Measurements from ENCODE around the gene TMEM182. TPM values are rescaled to one million over a fixed set of nuclear protein-coding genes. Genes with fewer than 3 reads are reported as not detected.

Gene TMEM182
- polyA plus RNA-seq, 1 donor = 6.3 TPM

- no peaks in the 10 kb centered on the region for H3K9me3 ChIP-seq (ENCODE audit: control insufficient read depth, low read depth, low read length)
- no peaks in the 10 kb centered on the region for H3K4me1 ChIP-seq (ENCODE audit: control insufficient read depth, insufficient read depth, low read length)
- no peaks in the 10 kb centered on the region for H3K36me3 ChIP-seq (ENCODE audit: control insufficient read depth, insufficient read depth, low read length)
- H3K27me3 ChIP-seq (ENCODE audit: control insufficient read depth, insufficient read depth, low read length) = no peaks in the 10 kb centered on the region
- 100% methylated on average over 1 of the region's 1 CpG for WGBS (ENCODE audit: insufficient coverage, low lambda C conversion rate)
- no peak overlapping the region for H3K27ac ChIP-seq (ENCODE audit: low read length)
- no peak for DNase-seq
- no peak overlapping the region for H3K4me3 ChIP-seq (ENCODE audit: low read length)
Measured at GRCh38 chr2:102765061-102765460, 3.2 kb downstream of the TMEM182 start.

GRCh38 chr2:102768253-102768652, 6.4 kb downstream of the TMEM182 start:
- Histone ChIP-seq H3K9me3 (ENCODE audit: control insufficient read depth, low read depth, low read length) (no peaks in the 10 kb centered on the region), H3K27me3 (ENCODE audit: control insufficient read depth, insufficient read depth, low read length) (no peaks in the 10 kb centered on the region), H3K27ac (ENCODE audit: low read length) (no peak overlapping the region), H3K4me1 (ENCODE audit: control insufficient read depth, insufficient read depth, low read length) (no peaks in the 10 kb centered on the region), H3K4me3 (ENCODE audit: low read length) (no peak overlapping the region), H3K36me3 (ENCODE audit: control insufficient read depth, insufficient read depth, low read length) (no peaks in the 10 kb centered on the region)
- DNase-seq = no peak
- no CpG with 5 or more reads among the region's 3 CpGs for WGBS (ENCODE audit: insufficient coverage, low lambda C conversion rate)

GRCh38 chr2:102768892-102769291, 7.1 kb downstream of the TMEM182 start:
- no peak overlapping the region for H3K27ac ChIP-seq (ENCODE audit: low read length)
- H3K9me3 ChIP-seq (ENCODE audit: control insufficient read depth, low read depth, low read length) = no peaks in the 10 kb centered on the region
- H3K27me3 ChIP-seq (ENCODE audit: control insufficient read depth, insufficient read depth, low read length) = no peaks in the 10 kb centered on the region
- DNase-seq = no peak
- H3K36me3 ChIP-seq (ENCODE audit: control insufficient read depth, insufficient read depth, low read length) = no peaks in the 10 kb centered on the region
- H3K4me3 ChIP-seq (ENCODE audit: low read length) = no peak overlapping the region
- no peaks in the 10 kb centered on the region for H3K4me1 ChIP-seq (ENCODE audit: control insufficient read depth, insufficient read depth, low read length)

GRCh38 chr2:102770506-102770905, 8.7 kb downstream of the TMEM182 start:
- Histone ChIP-seq H3K9me3 (ENCODE audit: control insufficient read depth, low read depth, low read length) (no peaks in the 10 kb centered on the region), H3K27me3 (ENCODE audit: control insufficient read depth, insufficient read depth, low read length) (no peaks in the 10 kb centered on the region), H3K4me1 (ENCODE audit: control insufficient read depth, insufficient read depth, low read length) (no peaks in the 10 kb centered on the region), H3K36me3 (ENCODE audit: control insufficient read depth, insufficient read depth, low read length) (no peaks in the 10 kb centered on the region), H3K4me3 (ENCODE audit: low read length) (no peak overlapping the region), H3K27ac (ENCODE audit: low read length) (no peak overlapping the region)
- WGBS (ENCODE audit: insufficient coverage, low lambda C conversion rate) = no CpG with 5 or more reads among the region's 3 CpGs
- DNase-seq = no peak

- no peak for DNase-seq
- H3K9me3 ChIP-seq (ENCODE audit: control insufficient read depth, low read depth, low read length) = no peaks in the 10 kb centered on the region
- no peak overlapping the region for H3K4me3 ChIP-seq (ENCODE audit: low read length)
- H3K27me3 ChIP-seq (ENCODE audit: control insufficient read depth, insufficient read depth, low read length) = no peaks in the 10 kb centered on the region
- H3K27ac ChIP-seq (ENCODE audit: low read length) = no peak overlapping the region
- 33% methylated on average over 1 of the region's 3 CpGs for WGBS (ENCODE audit: insufficient coverage, low lambda C conversion rate)
- H3K4me1 ChIP-seq (ENCODE audit: control insufficient read depth, insufficient read depth, low read length) = no peaks in the 10 kb centered on the region
- H3K36me3 ChIP-seq (ENCODE audit: control insufficient read depth, insufficient read depth, low read length) = no peaks in the 10 kb centered on the region
Measured at GRCh38 chr2:102771114-102771513, 9.3 kb downstream of the TMEM182 start.

GRCh38 chr2:102772659-102773058, 10.8 kb downstream of the TMEM182 start:
- 80% methylated on average over 1 of the region's 3 CpGs for WGBS (ENCODE audit: insufficient coverage, low lambda C conversion rate)
- no peaks in the 10 kb centered on the region for H3K36me3 ChIP-seq (ENCODE audit: control insufficient read depth, insufficient read depth, low read length)
- no peak overlapping the region for H3K4me3 ChIP-seq (ENCODE audit: low read length)
- no peaks in the 10 kb centered on the region for H3K9me3 ChIP-seq (ENCODE audit: control insufficient read depth, low read depth, low read length)
- H3K27ac ChIP-seq (ENCODE audit: low read length) = no peak overlapping the region
- H3K27me3 ChIP-seq (ENCODE audit: control insufficient read depth, insufficient read depth, low read length) = no peaks in the 10 kb centered on the region
- DNase-seq = no peak
- H3K4me1 ChIP-seq (ENCODE audit: control insufficient read depth, insufficient read depth, low read length) = no peaks in the 10 kb centered on the region

- Histone ChIP-seq H3K36me3 (ENCODE audit: control insufficient read depth, insufficient read depth, low read length) (no peaks in the 10 kb centered on the region), H3K9me3 (ENCODE audit: control insufficient read depth, low read depth, low read length) (no peaks in the 10 kb centered on the region), H3K27ac (ENCODE audit: low read length) (no peak overlapping the region), H3K27me3 (ENCODE audit: control insufficient read depth, insufficient read depth, low read length) (no peaks in the 10 kb centered on the region), H3K4me3 (ENCODE audit: low read length) (no peak overlapping the region), H3K4me1 (ENCODE audit: control insufficient read depth, insufficient read depth, low read length) (no peaks in the 10 kb centered on the region)
- WGBS (ENCODE audit: insufficient coverage, low lambda C conversion rate) = no CpG with 5 or more reads among the region's 5 CpGs
- no peak for DNase-seq
Measured at GRCh38 chr2:102773149-102773705, 11.4 kb downstream of the TMEM182 start.

- Histone ChIP-seq H3K27me3 (ENCODE audit: control insufficient read depth, insufficient read depth, low read length) (no peaks in the 10 kb centered on the region), H3K4me1 (ENCODE audit: control insufficient read depth, insufficient read depth, low read length) (no peaks in the 10 kb centered on the region), H3K9me3 (ENCODE audit: control insufficient read depth, low read depth, low read length) (no peaks in the 10 kb centered on the region), H3K36me3 (ENCODE audit: control insufficient read depth, insufficient read depth, low read length) (no peaks in the 10 kb centered on the region), H3K27ac (ENCODE audit: low read length) (no peak overlapping the region), H3K4me3 (ENCODE audit: low read length) (no peak overlapping the region)
- no peak for DNase-seq
- 100% methylated on average over 1 of the region's 1 CpG for WGBS (ENCODE audit: insufficient coverage, low lambda C conversion rate)
Measured at GRCh38 chr2:102778260-102778659, 16.4 kb downstream of the TMEM182 start.

- no peak overlapping the region for H3K4me3 ChIP-seq (ENCODE audit: low read length)
- H3K27ac ChIP-seq (ENCODE audit: low read length) = no peak overlapping the region
- WGBS (ENCODE audit: insufficient coverage, low lambda C conversion rate) = no CpG with 5 or more reads among the region's 1 CpG
- peak; percentile 12 to 68 for DNase-seq
- no peaks in the 10 kb centered on the region for H3K4me1 ChIP-seq (ENCODE audit: control insufficient read depth, insufficient read depth, low read length)
- no peaks in the 10 kb centered on the region for H3K9me3 ChIP-seq (ENCODE audit: control insufficient read depth, low read depth, low read length)
- H3K27me3 ChIP-seq (ENCODE audit: control insufficient read depth, insufficient read depth, low read length) = no peaks in the 10 kb centered on the region
- H3K36me3 ChIP-seq (ENCODE audit: control insufficient read depth, insufficient read depth, low read length) = no peaks in the 10 kb centered on the region
Measured at GRCh38 chr2:102780467-102780866, 18.6 kb downstream of the TMEM182 start.

- no peaks in the 10 kb centered on the region for H3K27me3 ChIP-seq (ENCODE audit: control insufficient read depth, insufficient read depth, low read length)
- H3K36me3 ChIP-seq (ENCODE audit: control insufficient read depth, insufficient read depth, low read length) = peaks cover 2% of the 10 kb centered on the region
- H3K4me1 ChIP-seq (ENCODE audit: control insufficient read depth, insufficient read depth, low read length) = no peaks in the 10 kb centered on the region
- no peak overlapping the region for H3K27ac ChIP-seq (ENCODE audit: low read length)
- DNase-seq = no peak
- 100% methylated on average over 2 of the region's 2 CpGs for WGBS (ENCODE audit: insufficient coverage, low lambda C conversion rate)
- H3K4me3 ChIP-seq (ENCODE audit: low read length) = no peak overlapping the region
- no peaks in the 10 kb centered on the region for H3K9me3 ChIP-seq (ENCODE audit: control insufficient read depth, low read depth, low read length)
Measured at GRCh38 chr2:102782187-102782586, 20.4 kb downstream of the TMEM182 start.

GRCh38 chr2:102782933-102783332, 21.1 kb downstream of the TMEM182 start:
- Histone ChIP-seq H3K27me3 (ENCODE audit: control insufficient read depth, insufficient read depth, low read length) (no peaks in the 10 kb centered on the region), H3K4me3 (ENCODE audit: low read length) (no peak overlapping the region), H3K27ac (ENCODE audit: low read length) (no peak overlapping the region), H3K36me3 (ENCODE audit: control insufficient read depth, insufficient read depth, low read length) (peaks cover 2% of the 10 kb centered on the region), H3K4me1 (ENCODE audit: control insufficient read depth, insufficient read depth, low read length) (no peaks in the 10 kb centered on the region), H3K9me3 (ENCODE audit: control insufficient read depth, low read depth, low read length) (no peaks in the 10 kb centered on the region)
- no CpG with 5 or more reads among the region's 1 CpG for WGBS (ENCODE audit: insufficient coverage, low lambda C conversion rate)
- DNase-seq = no peak

Data from large intestine (tissue), 3 donors.